Transverse colon (tissue), 4 donors: ENCODE results near the gene ZNF823. TPM values are rescaled to one million over a fixed set of nuclear protein-coding genes. Genes with fewer than 3 reads are reported as not detected.

Experiments used
- DNase-seq: peaks from one replicate; pipeline ENCODE4 v3.0.0-alpha.2; 2019
- H3K27ac ChIP-seq, 4 donors: fragments of 200-600 bp; sonication (generic); 2 replicates each; pipeline ENCODE4 v1.5.1; 2016 to 2018; ENCODE audit warnings: inconsistent platforms in 4 of 4
- H3K27me3 ChIP-seq: fragments of 200-600 bp; sonication (generic); 2 replicates; pipeline ENCODE4 v1.5.1; 2017; ENCODE audit warnings: inconsistent platforms
- H3K36me3 ChIP-seq, 4 donors: fragments of 200-600 bp; sonication (generic); 2 replicates each; pipeline ENCODE4 v1.5.1; 2017 to 2019; ENCODE audit warnings: inconsistent platforms in 4 of 4
- H3K4me1 ChIP-seq, 4 donors: fragments of 200-600 bp; sonication (generic); 2 replicates each; pipeline ENCODE4 v1.5.1; 2017 to 2020; ENCODE audit warnings: inconsistent platforms in 4 of 4
- H3K4me3 ChIP-seq, 4 donors: fragments of 200-600 bp; sonication (generic); 1 replicate in 1 of 4; 2 replicates in 3 of 4; pipeline versions ENCODE4 v1.5.1 to v1.6.1; 2017 to 2019; ENCODE audit warnings: inconsistent platforms in 4 of 4
- H3K9me3 ChIP-seq, 2 donors: fragments of 200-600 bp; sonication (generic); 2 replicates each; pipeline ENCODE4 v1.5.1; 2017 to 2019; ENCODE audit warnings: inconsistent platforms in 2 of 2
- EP300 ChIP-seq: sonication (generic); formaldehyde crosslinking; IDR thresholded peaks from one replicate; pipeline ENCODE4 v1.6.1; 2017; ENCODE audit warnings: antibody characterized with exemption, low read depth
- POLR2A ChIP-seq: fragments of 450-650 bp; IDR thresholded peaks from one replicate; pipeline ENCODE4 v1.6.1; 2016; ENCODE audit warnings: antibody characterized with exemption, mild to moderate bottlenecking, moderate library complexity
- POLR2AphosphoS5 ChIP-seq, 3 donors: sonication (generic); formaldehyde crosslinking; IDR thresholded peaks; one replicate each; pipeline ENCODE4 v1.6.1; 2016; ENCODE audit warnings: antibody characterized with exemption in 3 of 3
- WGBS, 2 donors: methylation state at CpG; one replicate each; pipeline ENCODE4 v1.1.5; 2018; ENCODE audit warnings: low coverage in 1 of 2; 5-methylcytosine and 5-hydroxymethylcytosine counted together
- in situ Hi-C, 4 donors: fragments of 200-750 bp; cut with MboI; loops; one replicate each; pipeline versions ENCODE4 v1.15.0 to v1.15.1; 2017; ENCODE audit warnings: low sequenced_read_pairs in 3 of 4, low pct_ligation_motif_present in 1 of 4, low pct_unique_long_range_greater_than_20kb in 1 of 4
- intact Hi-C: fragments of 100-400 bp; cut with DNase I; formaldehyde crosslinking; loops from one replicate; pipeline ENCODE4 v1.15.1; 2023; ENCODE audit warnings: low total_unique reads
- total RNA-seq, 4 donors: library from RNA; depleted of rRNA; stranded (reverse); fragments of >200 nt; gene quantifications; one replicate each; pipeline ENCODE4 v1.1.0, GENCODE V29; 2016
- TF ChIP-seq, protein P1 (sequence below), 5 experiments: fragments of 200-600 bp in 3 of 5; fragments of 450-650 bp in 2 of 5; sonication (generic) in 3 of 5; IDR thresholded peaks; 1 replicate in 2 of 5; 2 replicates in 3 of 5; pipeline ENCODE4 v1.5.1; 2016 to 2017; ENCODE audit warnings: antibody characterized with exemption in 5 of 5, inconsistent platforms in 3 of 5, mild to moderate bottlenecking in 2 of 5, moderate library complexity in 1 of 5

The ZNF823 gene
- total RNA-seq, 4 donors from 2014 or later, result 16.4 to 69.1 (median 20.1) TPM

DNA sequence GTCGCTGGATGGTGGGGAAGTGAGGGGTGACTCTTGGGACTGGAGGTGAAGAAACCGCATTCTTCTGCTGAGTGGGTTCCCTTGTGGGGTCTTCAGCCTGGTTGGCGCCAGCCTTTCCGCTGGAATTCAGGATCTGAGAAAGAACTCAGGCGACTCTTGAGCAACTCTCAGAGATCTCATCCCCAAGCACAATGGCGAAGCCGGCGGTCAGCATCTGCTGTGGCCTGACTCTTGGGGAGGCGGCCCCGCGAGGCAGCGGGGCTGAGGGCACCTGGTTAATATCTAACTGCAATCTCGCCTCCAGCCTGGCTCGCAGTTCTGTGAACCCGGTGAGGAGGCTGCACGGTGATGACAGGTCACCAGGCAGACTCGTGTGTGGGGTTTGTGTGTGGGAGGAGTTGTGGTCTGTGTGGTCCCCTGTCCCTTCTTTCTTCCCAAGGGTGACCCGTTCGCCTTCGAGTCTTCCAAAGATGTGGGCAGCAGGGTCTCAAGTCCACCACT is 28.9 kb upstream of the ZNF823 start:
- in situ Hi-C loops (no loop called here), intact Hi-C loops (no loop called here)
- H3K4me3 ChIP-seq, result peak overlapping the region; percentile 73 to 86 (median 80)
- DNase-seq, result peak; percentile 69
- peak overlapping the region; percentile 91 to 96 (median 94) for H3K27ac ChIP-seq
- peaks cover 3 to 12% of the 10 kb centered on the region in 2 donors for H3K9me3 ChIP-seq
- H3K27me3 ChIP-seq, result no peaks in the 10 kb centered on the region
- peaks cover 9 to 16% (median 15%) of the 10 kb centered on the region in 4 donors for H3K4me1 ChIP-seq
- no peaks in the 10 kb centered on the region for H3K36me3 ChIP-seq
- 0% methylated on average over 1 to 20 of the region's 20 CpGs for WGBS, 2 donors
- TF ChIP-seq POLR2A (no peak), POLR2AphosphoS5 (IDR thresholded peaks at IDR 0.05) (peak in 2 of 3 donors; percentile 13 to 47)
- TF ChIP-seq, protein P1, sequence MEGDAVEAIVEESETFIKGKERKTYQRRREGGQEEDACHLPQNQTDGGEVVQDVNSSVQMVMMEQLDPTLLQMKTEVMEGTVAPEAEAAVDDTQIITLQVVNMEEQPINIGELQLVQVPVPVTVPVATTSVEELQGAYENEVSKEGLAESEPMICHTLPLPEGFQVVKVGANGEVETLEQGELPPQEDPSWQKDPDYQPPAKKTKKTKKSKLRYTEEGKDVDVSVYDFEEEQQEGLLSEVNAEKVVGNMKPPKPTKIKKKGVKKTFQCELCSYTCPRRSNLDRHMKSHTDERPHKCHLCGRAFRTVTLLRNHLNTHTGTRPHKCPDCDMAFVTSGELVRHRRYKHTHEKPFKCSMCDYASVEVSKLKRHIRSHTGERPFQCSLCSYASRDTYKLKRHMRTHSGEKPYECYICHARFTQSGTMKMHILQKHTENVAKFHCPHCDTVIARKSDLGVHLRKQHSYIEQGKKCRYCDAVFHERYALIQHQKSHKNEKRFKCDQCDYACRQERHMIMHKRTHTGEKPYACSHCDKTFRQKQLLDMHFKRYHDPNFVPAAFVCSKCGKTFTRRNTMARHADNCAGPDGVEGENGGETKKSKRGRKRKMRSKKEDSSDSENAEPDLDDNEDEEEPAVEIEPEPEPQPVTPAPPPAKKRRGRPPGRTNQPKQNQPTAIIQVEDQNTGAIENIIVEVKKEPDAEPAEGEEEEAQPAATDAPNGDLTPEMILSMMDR (IDR thresholded peaks at IDR 0.05), result no peak

DNA sequence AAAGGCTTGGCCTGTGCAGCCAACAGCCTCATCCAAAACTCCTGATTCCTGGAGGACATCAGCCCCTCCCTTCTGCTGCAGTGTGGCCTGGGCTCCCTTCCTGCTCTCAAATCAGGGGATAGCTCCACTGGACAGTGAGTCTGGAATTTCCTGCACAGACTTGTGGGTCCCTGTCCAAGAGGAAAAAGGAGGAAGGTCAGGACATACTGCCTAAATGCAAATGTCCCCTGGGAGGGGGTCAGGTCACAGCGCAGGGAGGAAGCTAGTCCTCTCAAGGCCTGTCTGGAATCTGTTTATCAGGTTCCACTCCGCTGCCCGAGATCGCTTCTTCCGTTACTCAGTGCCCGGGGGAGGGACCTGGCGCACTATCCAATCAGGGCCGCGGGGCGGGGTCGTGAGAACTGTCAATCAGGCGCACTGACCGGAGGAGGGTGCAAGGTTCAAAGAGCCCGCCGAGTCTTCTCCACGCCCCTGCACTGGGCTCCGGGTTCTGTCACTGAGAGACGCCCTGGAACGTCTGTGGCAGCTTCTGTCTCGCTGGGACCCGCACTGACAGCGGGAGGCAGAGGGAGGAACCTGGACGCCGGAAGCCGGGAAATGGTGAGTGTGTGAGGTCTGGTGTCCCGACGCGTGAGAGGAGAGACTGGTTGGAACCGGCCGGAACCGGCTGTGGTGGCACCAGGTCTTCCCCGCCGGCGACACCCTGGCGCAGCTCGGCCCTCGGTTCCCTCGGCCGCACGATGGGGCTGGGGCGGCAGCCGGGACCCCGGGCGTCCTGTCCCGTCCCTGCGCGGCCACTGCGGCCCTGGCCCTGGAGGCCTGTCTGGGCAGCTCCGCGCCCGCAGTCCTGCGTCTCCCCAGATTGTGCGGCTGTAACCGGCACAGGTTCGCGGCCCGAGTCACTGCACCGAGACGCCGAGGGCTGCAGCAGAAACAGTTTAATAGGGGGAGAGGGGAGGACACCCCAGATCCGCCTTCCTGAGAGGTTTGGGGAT is 28.1 kb upstream of the ZNF823 start, which contains the start of gene ZNF441:
ZNF441 (plus strand) TSS at position 404 of the 995 bp plus-strand sequence; CDS start at position 598, 194 bp downstream.
- peak; percentile 99 for DNase-seq
- intact Hi-C loops (no loop called here), in situ Hi-C loops (no loop called here)
- TF ChIP-seq POLR2A, result peak; percentile 74
- TF ChIP-seq POLR2AphosphoS5 (IDR thresholded peaks at IDR 0.05), result peak; percentile 77 to 88 (median 84)
- TF ChIP-seq, protein P1 (IDR thresholded peaks at IDR 0.05), result peak in 1 of 5 experiments; percentile 13
- no peak for TF ChIP-seq EP300
- Histone ChIP-seq H3K9me3 (peaks cover 0 to 9% of the 10 kb centered on the region in 2 donors), H3K4me3 (peak within 1 kb of the TSS; percentile 73 to 86 (median 80)), H3K4me1 (peaks cover 9 to 16% (median 15%) of the 10 kb centered on the region in 4 donors), H3K36me3 (no peaks in the 10 kb centered on the region), H3K27ac (peak within 1 kb of the TSS; percentile 91 to 96 (median 94)), H3K27me3 (no peaks in the 10 kb centered on the region)
- WGBS, 2 donors, result 0% methylated on average over 2 to 36 of the region's 61 CpGs

- in situ Hi-C loops (no loop called here), intact Hi-C loops (no loop called here)
- WGBS, 2 donors, result 78 to 96% methylated on average over 1 of the region's 1 CpG
These were observed 24.9 kb upstream of the ZNF823 start for GRCh38 chr19:11763611-11764010.

More at GRCh38 chr19:11763611-11764010, 24.9 kb upstream of the ZNF823 start:
- no peak for TF ChIP-seq EP300
- TF ChIP-seq POLR2A, result no peak
- TF ChIP-seq POLR2AphosphoS5 (IDR thresholded peaks at IDR 0.05), result no peak
- TF ChIP-seq, protein P1 (IDR thresholded peaks at IDR 0.05), result no peak
- Histone ChIP-seq H3K4me3 (no peak overlapping the region), H3K27ac (no peak overlapping the region), H3K36me3 (no peaks in the 10 kb centered on the region), H3K27me3 (no peaks in the 10 kb centered on the region), H3K9me3 (no peaks in the 10 kb centered on the region), H3K4me1 (peaks cover 2 to 16% (median 15%) of the 10 kb centered on the region in 4 donors)
- DNase-seq, result no peak
